Liver (tissue), 9 donors: ENCODE results near the gene DNAH2. TPM values are rescaled to one million over a fixed set of nuclear protein-coding genes. Genes with fewer than 3 reads are reported as not detected.

Experiments used
- DNase-seq: peaks from one replicate; pipeline ENCODE4 v3.0.0-alpha.2; 2017; ENCODE audit warnings: low spot score
- H3K27ac ChIP-seq, 2 donors: one replicate each; pipeline ENCODE4 v1.7.0; 2013; ENCODE audit warnings: inconsistent platforms in 2 of 2, low read length in 2 of 2, control low read depth in 1 of 2, low read depth in 1 of 2, mild to moderate bottlenecking in 1 of 2
- H3K27me3 ChIP-seq, 4 donors: one replicate each; pipeline versions ENCODE4 v1.6.1 to v1.7.0; 2013; ENCODE audit warnings: low read length in 3 of 4, inconsistent platforms in 1 of 4, mild to moderate bottlenecking in 1 of 4, moderate library complexity in 1 of 4; ENCODE audit not compliant: control insufficient read depth in 4 of 4, insufficient read depth in 4 of 4
- H3K36me3 ChIP-seq, 4 donors: one replicate each; pipeline versions ENCODE4 v1.6.1 to v1.7.0; 2013; ENCODE audit warnings: low read length in 3 of 4, mild to moderate bottlenecking in 3 of 4, low read depth in 1 of 4, moderate library complexity in 1 of 4; ENCODE audit not compliant: control insufficient read depth in 4 of 4, insufficient read depth in 3 of 4
- H3K4me1 ChIP-seq, 4 donors: one replicate each; pipeline versions ENCODE4 v1.6.1 to v1.7.0; 2013; ENCODE audit warnings: low read length in 3 of 4, mild to moderate bottlenecking in 3 of 4, moderate library complexity in 1 of 4; ENCODE audit not compliant: control insufficient read depth in 4 of 4, insufficient read depth in 4 of 4
- H3K4me3 ChIP-seq, 3 donors: one replicate each; pipeline versions ENCODE4 v1.6.1 to v1.7.0; 2013; ENCODE audit warnings: low read length in 3 of 3, control low read depth in 1 of 3, low read depth in 1 of 3, mild to moderate bottlenecking in 1 of 3
- H3K9ac ChIP-seq, 2 donors: one replicate each; pipeline ENCODE4 v1.7.0; 2013; ENCODE audit warnings: low read length in 2 of 2, mild to moderate bottlenecking in 2 of 2, moderate library complexity in 2 of 2, control low read depth in 1 of 2, low read depth in 1 of 2
- H3K9me3 ChIP-seq, 4 donors: one replicate each; pipeline versions ENCODE4 v1.6.1 to v1.7.0; 2013; ENCODE audit warnings: low read length in 3 of 4; ENCODE audit not compliant: control insufficient read depth in 4 of 4
- ATF3 ChIP-seq: IDR thresholded peaks from 2 replicates; pipeline ENCODE4 v1.6.1; 2016; ENCODE audit warnings: antibody characterized with exemption
- CTCF ChIP-seq: fragments of 150-350 bp; IDR thresholded peaks from 2 replicates; pipeline ENCODE4 v1.5.1; 2017; ENCODE audit warnings: improper control_type of control experiment, low read depth, low read length; ENCODE audit not compliant: missing input control
- EGR1 ChIP-seq, 2 donors: IDR thresholded peaks; 2 replicates each; pipeline ENCODE4 v1.6.1; 2016 to 2018; ENCODE audit warnings: antibody characterized with exemption in 2 of 2, low read depth in 2 of 2
- FOXA1 ChIP-seq: IDR thresholded peaks from 2 replicates; pipeline ENCODE4 v1.6.1; 2016; ENCODE audit warnings: antibody characterized with exemption
- FOXA2 ChIP-seq: IDR thresholded peaks from 2 replicates; pipeline ENCODE4 v1.6.1; 2016; ENCODE audit warnings: antibody characterized with exemption
- GABPA ChIP-seq, 2 donors: IDR thresholded peaks in 1 of 2; conservative IDR thresholded peaks in 1 of 2; 2 replicates each; pipeline ENCODE4 v1.6.1; 2016; ENCODE audit warnings: antibody characterized with exemption in 2 of 2, mild to moderate bottlenecking in 1 of 2, moderate library complexity in 1 of 2
- HNF4A ChIP-seq, 2 donors: conservative IDR thresholded peaks; 2 replicates each; pipeline ENCODE4 v1.6.1; 2016; ENCODE audit warnings: antibody characterized with exemption in 2 of 2, mild to moderate bottlenecking in 2 of 2
- HNF4G ChIP-seq: IDR thresholded peaks from 2 replicates; pipeline ENCODE4 v1.6.1; 2016; ENCODE audit warnings: antibody characterized with exemption
- JUND ChIP-seq, 2 donors: IDR thresholded peaks; 2 replicates each; pipeline ENCODE4 v1.6.1; 2016; ENCODE audit warnings: antibody characterized with exemption in 2 of 2
- MAX ChIP-seq: IDR thresholded peaks from 2 replicates; pipeline ENCODE4 v1.6.1; 2016; ENCODE audit warnings: antibody characterized with exemption
- NR2F2 ChIP-seq: IDR thresholded peaks from 2 replicates; pipeline ENCODE4 v1.6.1; 2016; ENCODE audit warnings: antibody characterized with exemption
- RAD21 ChIP-seq, 2 donors: IDR thresholded peaks; 2 replicates each; pipeline ENCODE4 v1.6.1; 2016; ENCODE audit warnings: antibody characterized with exemption in 2 of 2, mild to moderate bottlenecking in 2 of 2
- REST ChIP-seq: IDR thresholded peaks from 2 replicates; pipeline ENCODE4 v1.6.1; 2016; ENCODE audit warnings: antibody characterized with exemption, mild to moderate bottlenecking
- RXRA ChIP-seq, 2 donors: IDR thresholded peaks; 2 replicates each; pipeline ENCODE4 v1.6.1; 2017 to 2018; ENCODE audit warnings: antibody characterized with exemption in 2 of 2, mild to moderate bottlenecking in 1 of 2
- SP1 ChIP-seq: IDR thresholded peaks from 2 replicates; pipeline ENCODE4 v1.6.1; 2018; ENCODE audit warnings: antibody characterized with exemption, mild to moderate bottlenecking
- TAF1 ChIP-seq: conservative IDR thresholded peaks from 2 replicates; pipeline ENCODE4 v1.6.1; 2016; ENCODE audit warnings: antibody characterized with exemption, mild to moderate bottlenecking
- YY1 ChIP-seq: IDR thresholded peaks from 2 replicates; pipeline ENCODE4 v1.6.1; 2016; ENCODE audit warnings: antibody characterized with exemption, mild to moderate bottlenecking
- ZBTB33 ChIP-seq: IDR thresholded peaks from 2 replicates; pipeline ENCODE4 v1.6.1; 2016; ENCODE audit warnings: antibody characterized with exemption
- WGBS: extraction: QIAGEN DNeasy Blood & Tissue Kit; methylation state at CpG from one replicate; pipeline ENCODE4 v1.1.7; 2013; 5-methylcytosine and 5-hydroxymethylcytosine counted together
- polyA plus RNA-seq, 2 donors: library from polyadenylated mRNA; stranded (reverse) in 1 of 2; unstranded in 1 of 2; fragments of 200-250 nt in 1 of 2; fragments of >200 nt in 1 of 2; fragmentation: Nextera tagmentation in 1 of 2; extraction: Ambion mirVana in 1 of 2; gene quantifications; one replicate each; pipeline versions ENCODE4 v1.2.1 to v1.2.3, GENCODE V29; 2013 to 2015
- total RNA-seq, 2 donors: library from RNA; depleted of rRNA; stranded (reverse); fragments of >200 nt; gene quantifications; one replicate each; pipeline ENCODE4 v1.2.3, GENCODE V29; 2014
- donor health status: healthy.
- donor health status: healthy.
- donor health status: healthy.
- donor health status: healthy.
- donor health status: healthy.

The DNAH2 gene
- total and polyA plus RNA-seq, 4 donors = under 0.01 to 0.25 (median 0.05) TPM

GRCh38 chr17:7706631-7707354 lies 10.8 kb upstream of the DNAH2 start:
- Histone ChIP-seq H3K9ac (no peak overlapping the region), H3K4me1 (peaks cover 1 to 6% (median 2%) of the 10 kb centered on the region in 4 donors), H3K27ac (no peak overlapping the region), H3K27me3 (peaks cover 0 to 21% (median 12%) of the 10 kb centered on the region in 4 donors), H3K4me3 (no peak overlapping the region), H3K36me3 (peaks cover 0 to 6% (median 2%) of the 10 kb centered on the region in 4 donors), H3K9me3 (no peaks in the 10 kb centered on the region)
- DNase-seq = no peak
- TF ChIP-seq MAX (no peak), FOXA1 (no peak), REST (no peak), FOXA2 (no peak), GABPA (IDR thresholded peaks at IDR 0.05 in 1 of 2, conservative IDR thresholded peaks at IDR 0.05 in 1 of 2) (no peak), CTCF (no peak), NR2F2 (no peak), ATF3 (no peak), RXRA (IDR thresholded peaks at IDR 0.05) (no peak), ZBTB33 (no peak), TAF1 (no peak), RAD21 (IDR thresholded peaks at IDR 0.05) (no peak), HNF4G (no peak), YY1 (no peak), SP1 (no peak), HNF4A (conservative IDR thresholded peaks at IDR 0.05) (no peak), EGR1 (IDR thresholded peaks at IDR 0.05; ENCODE audit: low read depth in 2 of 2) (no peak), JUND (IDR thresholded peaks at IDR 0.05) (no peak)
- 81% methylated on average over 3 of the region's 3 CpGs for WGBS
